ENCODE measurements around the gene DNAL4.

DNA sequence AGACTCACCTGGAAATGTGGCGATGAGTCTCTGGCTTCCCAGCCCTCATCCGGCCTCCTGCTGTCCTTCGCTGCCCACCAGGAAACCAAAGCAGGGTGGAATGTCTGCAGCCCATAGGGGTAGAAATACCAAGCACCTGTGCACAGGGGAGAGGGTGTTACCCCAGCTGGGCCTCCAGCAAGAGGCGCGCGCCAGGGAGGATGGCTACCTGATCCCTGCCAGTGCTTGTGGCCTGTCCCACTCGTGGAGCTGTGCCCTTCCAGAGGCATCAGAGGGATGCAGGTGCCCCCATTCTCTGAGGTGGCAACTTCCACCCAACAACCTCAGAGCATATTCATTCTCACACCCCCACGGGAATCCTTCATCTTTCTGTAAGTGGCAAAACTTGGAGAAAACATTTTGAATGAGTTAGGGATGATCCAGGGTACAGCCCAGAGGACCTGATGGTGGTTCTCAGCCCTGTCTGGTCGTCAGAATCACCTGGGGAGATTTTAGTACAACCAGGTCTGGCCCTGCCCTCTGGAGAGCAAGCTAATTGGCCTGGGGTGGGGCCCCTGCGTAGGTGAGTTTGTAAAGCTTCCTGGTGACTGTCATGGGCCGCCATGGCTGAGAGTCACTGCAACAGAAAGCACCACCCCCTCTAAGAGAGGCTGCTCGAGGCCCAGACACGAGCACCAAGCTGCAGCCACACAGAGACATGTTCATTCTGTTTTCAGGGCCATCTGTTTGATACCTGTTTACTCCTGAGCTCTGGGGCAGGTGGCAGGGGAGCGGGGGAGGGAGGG lies 48.1 kb downstream of the DNAL4 start:
- TF ChIP-seq, protein P1, sequence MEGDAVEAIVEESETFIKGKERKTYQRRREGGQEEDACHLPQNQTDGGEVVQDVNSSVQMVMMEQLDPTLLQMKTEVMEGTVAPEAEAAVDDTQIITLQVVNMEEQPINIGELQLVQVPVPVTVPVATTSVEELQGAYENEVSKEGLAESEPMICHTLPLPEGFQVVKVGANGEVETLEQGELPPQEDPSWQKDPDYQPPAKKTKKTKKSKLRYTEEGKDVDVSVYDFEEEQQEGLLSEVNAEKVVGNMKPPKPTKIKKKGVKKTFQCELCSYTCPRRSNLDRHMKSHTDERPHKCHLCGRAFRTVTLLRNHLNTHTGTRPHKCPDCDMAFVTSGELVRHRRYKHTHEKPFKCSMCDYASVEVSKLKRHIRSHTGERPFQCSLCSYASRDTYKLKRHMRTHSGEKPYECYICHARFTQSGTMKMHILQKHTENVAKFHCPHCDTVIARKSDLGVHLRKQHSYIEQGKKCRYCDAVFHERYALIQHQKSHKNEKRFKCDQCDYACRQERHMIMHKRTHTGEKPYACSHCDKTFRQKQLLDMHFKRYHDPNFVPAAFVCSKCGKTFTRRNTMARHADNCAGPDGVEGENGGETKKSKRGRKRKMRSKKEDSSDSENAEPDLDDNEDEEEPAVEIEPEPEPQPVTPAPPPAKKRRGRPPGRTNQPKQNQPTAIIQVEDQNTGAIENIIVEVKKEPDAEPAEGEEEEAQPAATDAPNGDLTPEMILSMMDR (IDR thresholded peaks at IDR 0.05), result no peak
- TF ChIP-seq POLR2AphosphoS5 (IDR thresholded peaks at IDR 0.05), result no peak
- TF ChIP-seq POLR2A (IDR thresholded peaks at IDR 0.05), result no peak

Measured in sigmoid colon (tissue), 4 donors.